SH-SY5Y (cell line): ENCODE results near the gene NPTX1.

ENCODE experiments used
- GATA2 ChIP-seq: IDR thresholded peaks from 2 replicates; pipeline ENCODE4 v1.6.1; 2011; ENCODE audit warnings: mild to moderate bottlenecking, low read depth, low read length
- GATA3 ChIP-seq: IDR thresholded peaks from 2 replicates; pipeline ENCODE4 v1.6.1; 2011; ENCODE audit warnings: low read depth, mild to moderate bottlenecking, low read length, moderate library complexity

GRCh38 chr17:80444644-80444979 lies 31.8 kb downstream of the NPTX1 start:
- no peak for TF ChIP-seq GATA2
- TF ChIP-seq GATA3 = no peak
